Cardiac muscle cell (in vitro differentiated cells and primary cell): ENCODE results near the gene NADK. TPM values are rescaled to one million over a fixed set of nuclear protein-coding genes. Genes with fewer than 3 reads are reported as not detected.

ENCODE experiments used
- DNase-seq, 2 donors: peaks; one replicate each; pipeline versions ENCODE4 v3.0.0 to v3.0.0-alpha.2; 2010 to 2017; ENCODE audit warnings: low read depth in 1 of 2, low spot score in 1 of 2
- H3K27ac ChIP-seq: fragments of 200-600 bp; sonication (generic); 2 replicates; pipeline ENCODE4 v1.5.1; 2016
- H3K27me3 ChIP-seq: fragments of 200-600 bp; sonication (generic); 2 replicates; pipeline ENCODE4 v1.6.0; 2016; ENCODE audit warnings: control low read depth
- H3K36me3 ChIP-seq: fragments of 200-600 bp; sonication (generic); 2 replicates; pipeline ENCODE4 v1.5.1; 2016; ENCODE audit warnings: control low read depth
- H3K4me1 ChIP-seq: fragments of 200-600 bp; sonication (generic); 2 replicates; pipeline ENCODE4 v1.8.1; 2017; ENCODE audit warnings: low read depth, mild to moderate bottlenecking, mixed run types
- H3K4me3 ChIP-seq: fragments of 200-600 bp; sonication (generic); 2 replicates; pipeline ENCODE4 v1.5.1; 2016; ENCODE audit warnings: mild to moderate bottlenecking
- H3K9me3 ChIP-seq: fragments of 200-600 bp; sonication (generic); 2 replicates; pipeline ENCODE4 v1.5.1; 2017; ENCODE audit warnings: low read depth, mild to moderate bottlenecking, control low read depth
- CTCF ChIP-seq: IDR thresholded peaks from 2 replicates; pipeline ENCODE4 v1.5.1; 2012; ENCODE audit warnings: low read depth, mild to moderate bottlenecking, low read length
- polyA plus RNA-seq: library from polyadenylated mRNA; unstranded; fragments of >200 nt; fragmentation: Nextera tagmentation; extraction: Ambion mirVana; gene quantifications from 2 replicates; pipeline ENCODE4 v1.2.1, GENCODE V29; 2016
- total RNA-seq: library from RNA; depleted of rRNA; stranded (reverse); fragments of >200 nt; gene quantifications from 2 replicates; pipeline ENCODE4 v1.2.3, GENCODE V29; 2016

The NADK gene
- total and polyA plus RNA-seq, 2 experiments from 2014 or later, result 42.7 to 71.2 TPM

- H3K27ac ChIP-seq, result peak overlapping the region; percentile 84
These were observed 1.3 kb downstream of the NADK start for GRCh38 chr1:1776672-1777582.

GRCh38 chr1:1775327-1776226, 2.7 kb downstream of the NADK start:
- Histone ChIP-seq H3K4me3 (no peak overlapping the region), H3K4me1 (peaks cover 8% of the 10 kb centered on the region), H3K27me3 (no peaks in the 10 kb centered on the region), H3K36me3 (no peaks in the 10 kb centered on the region), H3K9me3 (no peaks in the 10 kb centered on the region), H3K27ac (no peak overlapping the region)
- no peak for TF ChIP-seq CTCF
- DNase-seq, result no peak

More at GRCh38 chr1:1776672-1777582, 1.3 kb downstream of the NADK start:
- peak overlapping the region; percentile 71 for H3K4me3 ChIP-seq
- no peak for TF ChIP-seq CTCF
- H3K4me1 ChIP-seq, result peaks cover 9% of the 10 kb centered on the region
- no peaks in the 10 kb centered on the region for H3K36me3 ChIP-seq
- no peaks in the 10 kb centered on the region for H3K9me3 ChIP-seq
- peak in 1 of 2 donors; percentile 55 for DNase-seq
- no peaks in the 10 kb centered on the region for H3K27me3 ChIP-seq

- H3K4me3 ChIP-seq, result no peak overlapping the region
- no peaks in the 10 kb centered on the region for H3K9me3 ChIP-seq
- no peak for DNase-seq
- H3K27ac ChIP-seq, result no peak overlapping the region
- H3K27me3 ChIP-seq, result no peaks in the 10 kb centered on the region
- H3K36me3 ChIP-seq, result no peaks in the 10 kb centered on the region
- peaks cover 8% of the 10 kb centered on the region for H3K4me1 ChIP-seq
- no peak for TF ChIP-seq CTCF
These were observed 4.4 kb downstream of the NADK start for GRCh38 chr1:1773874-1774273.

- H3K9me3 ChIP-seq, result no peaks in the 10 kb centered on the region
- H3K27ac ChIP-seq, result no peak overlapping the region
- peaks cover 5% of the 10 kb centered on the region for H3K4me1 ChIP-seq
- no peaks in the 10 kb centered on the region for H3K36me3 ChIP-seq
- no peak overlapping the region for H3K4me3 ChIP-seq
- DNase-seq, result no peak
- TF ChIP-seq CTCF, result no peak
- no peaks in the 10 kb centered on the region for H3K27me3 ChIP-seq
These were observed 7.2 kb downstream of the NADK start for GRCh38 chr1:1771096-1771495.

GRCh38 chr1:1770102-1770501, 8.2 kb downstream of the NADK start:
- H3K36me3 ChIP-seq, result no peaks in the 10 kb centered on the region
- H3K27me3 ChIP-seq, result no peaks in the 10 kb centered on the region
- H3K27ac ChIP-seq, result no peak overlapping the region
- TF ChIP-seq CTCF, result no peak
- no peaks in the 10 kb centered on the region for H3K9me3 ChIP-seq
- peaks cover under 1% of the 10 kb centered on the region for H3K4me1 ChIP-seq
- no peak overlapping the region for H3K4me3 ChIP-seq
- DNase-seq, result no peak
